Lower lobe of right lung (tissue), 2 donors: Measurements from ENCODE around the gene MAGI2. TPM values are rescaled to one million over a fixed set of nuclear protein-coding genes. Genes with fewer than 3 reads are reported as not detected.

Source experiments
- ATAC-seq, 2 donors: fragments of 200-7000 bp; cut with Tn5 transposase; one replicate each; pipeline ENCODE4 v1.9.1; 2020 to 2022; ENCODE audit warnings: mild to moderate bottlenecking in 2 of 2, moderate library complexity in 2 of 2
- DNase-seq: peaks from one replicate; pipeline ENCODE4 v3.0.0-alpha.2; 2020
- H3K27ac ChIP-seq: fragments of 200-600 bp; one replicate; pipeline ENCODE4 v1.8.0; 2022
- H3K27me3 ChIP-seq: fragments of 200-600 bp; one replicate; pipeline ENCODE4 v1.8.0; 2022; ENCODE audit warnings: low read depth
- H3K36me3 ChIP-seq: fragments of 200-600 bp; one replicate; pipeline ENCODE4 v1.8.0; 2022; ENCODE audit warnings: mild to moderate bottlenecking
- H3K4me1 ChIP-seq: fragments of 200-600 bp; one replicate; pipeline ENCODE4 v1.8.0; 2022
- H3K4me3 ChIP-seq: fragments of 200-600 bp; one replicate; pipeline ENCODE4 v1.8.0; 2022; ENCODE audit warnings: mild to moderate bottlenecking
- H3K9me3 ChIP-seq: fragments of 200-600 bp; one replicate; pipeline ENCODE4 v1.8.0; 2022
- intact Hi-C: fragments of 100-400 bp; cut with DNase I; formaldehyde crosslinking; loops from one replicate; pipeline ENCODE4 v1.11.0; 2022
- total RNA-seq: library from RNA; stranded (reverse); fragmentation: NEBNext Ultra II Directional; extraction: Animal tissue kit (Norgen Biotek cat#: 25700); gene quantifications from one replicate; pipeline ENCODE4 v1.2.1, GENCODE V29; 2021
- TF ChIP-seq, protein P1 (sequence below): fragments of 200-600 bp; IDR thresholded peaks from one replicate; pipeline ENCODE4 v1.8.0; 2022; ENCODE audit warnings: antibody characterized with exemption, mild to moderate bottlenecking
- donor health status: DM: no; HTN: yes; CAD: no; lungs with severe emphysema.

MAGI2 gene
- total RNA-seq, 1 donor from 2014 or later = 15.3 TPM

- Histone ChIP-seq H3K27me3 (no peaks in the 10 kb centered on the region), H3K27ac (no peak overlapping the region), H3K4me1 (no peaks in the 10 kb centered on the region), H3K36me3 (no peaks in the 10 kb centered on the region), H3K4me3 (no peak overlapping the region), H3K9me3 (no peaks in the 10 kb centered on the region)
- ATAC-seq (no peak), DNase-seq (no peak)
- intact Hi-C loops = no loop called here
- TF ChIP-seq, protein P1, sequence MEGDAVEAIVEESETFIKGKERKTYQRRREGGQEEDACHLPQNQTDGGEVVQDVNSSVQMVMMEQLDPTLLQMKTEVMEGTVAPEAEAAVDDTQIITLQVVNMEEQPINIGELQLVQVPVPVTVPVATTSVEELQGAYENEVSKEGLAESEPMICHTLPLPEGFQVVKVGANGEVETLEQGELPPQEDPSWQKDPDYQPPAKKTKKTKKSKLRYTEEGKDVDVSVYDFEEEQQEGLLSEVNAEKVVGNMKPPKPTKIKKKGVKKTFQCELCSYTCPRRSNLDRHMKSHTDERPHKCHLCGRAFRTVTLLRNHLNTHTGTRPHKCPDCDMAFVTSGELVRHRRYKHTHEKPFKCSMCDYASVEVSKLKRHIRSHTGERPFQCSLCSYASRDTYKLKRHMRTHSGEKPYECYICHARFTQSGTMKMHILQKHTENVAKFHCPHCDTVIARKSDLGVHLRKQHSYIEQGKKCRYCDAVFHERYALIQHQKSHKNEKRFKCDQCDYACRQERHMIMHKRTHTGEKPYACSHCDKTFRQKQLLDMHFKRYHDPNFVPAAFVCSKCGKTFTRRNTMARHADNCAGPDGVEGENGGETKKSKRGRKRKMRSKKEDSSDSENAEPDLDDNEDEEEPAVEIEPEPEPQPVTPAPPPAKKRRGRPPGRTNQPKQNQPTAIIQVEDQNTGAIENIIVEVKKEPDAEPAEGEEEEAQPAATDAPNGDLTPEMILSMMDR = no peak
These were observed 761.9 kb downstream of the MAGI2 start for GRCh38 chr7:78691584-78691983.

- Histone ChIP-seq H3K27me3 (no peaks in the 10 kb centered on the region), H3K9me3 (no peaks in the 10 kb centered on the region), H3K4me3 (no peak overlapping the region), H3K4me1 (no peaks in the 10 kb centered on the region), H3K27ac (no peak overlapping the region), H3K36me3 (no peaks in the 10 kb centered on the region)
- ATAC-seq = no peak
- intact Hi-C loops = no loop called here
- no peak for DNase-seq
- TF ChIP-seq, protein P1 = no peak
These were observed 763.3 kb downstream of the MAGI2 start for GRCh38 chr7:78690174-78690573.

- Histone ChIP-seq H3K27me3 (no peaks in the 10 kb centered on the region), H3K27ac (no peak overlapping the region), H3K4me1 (no peaks in the 10 kb centered on the region), H3K9me3 (no peaks in the 10 kb centered on the region), H3K36me3 (no peaks in the 10 kb centered on the region), H3K4me3 (no peak overlapping the region)
- no peak for DNase-seq
- ATAC-seq = no peak
- TF ChIP-seq, protein P1 = no peak
- intact Hi-C loops = no loop called here
These were observed 765.1 kb downstream of the MAGI2 start for GRCh38 chr7:78688376-78688775.

DNA sequence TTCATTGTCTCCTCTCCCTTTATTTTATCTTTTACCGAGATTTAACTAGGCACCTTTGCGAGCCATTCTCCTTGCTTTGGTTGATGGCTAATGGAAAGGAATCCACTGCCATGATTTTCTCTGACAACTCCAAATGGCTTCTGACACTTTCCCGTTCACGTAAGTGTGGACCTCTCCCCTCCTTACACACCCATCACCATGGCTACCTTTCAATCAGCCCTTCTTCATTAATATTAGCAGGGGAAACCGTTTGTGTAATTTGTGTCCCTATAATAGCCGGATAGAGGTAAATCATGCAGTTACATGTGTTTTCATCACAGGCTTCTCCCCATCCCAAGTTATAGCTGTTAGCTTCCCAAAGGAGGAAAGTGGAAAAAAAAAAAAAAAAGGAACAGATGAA lies 767.3 kb downstream of the MAGI2 start:
- TF ChIP-seq, protein P1 = no peak
- intact Hi-C loops = no loop called here
- Histone ChIP-seq H3K4me3 (no peak overlapping the region), H3K36me3 (no peaks in the 10 kb centered on the region), H3K9me3 (no peaks in the 10 kb centered on the region), H3K27me3 (no peaks in the 10 kb centered on the region), H3K4me1 (no peaks in the 10 kb centered on the region), H3K27ac (no peak overlapping the region)
- ATAC-seq (no peak), DNase-seq (no peak)

- ATAC-seq (no peak), DNase-seq (no peak)
- Histone ChIP-seq H3K36me3 (no peaks in the 10 kb centered on the region), H3K4me3 (no peak overlapping the region), H3K27me3 (no peaks in the 10 kb centered on the region), H3K4me1 (no peaks in the 10 kb centered on the region), H3K9me3 (no peaks in the 10 kb centered on the region), H3K27ac (no peak overlapping the region)
- intact Hi-C loops = no loop called here
- TF ChIP-seq, protein P1 = no peak
These were observed 769.3 kb downstream of the MAGI2 start for GRCh38 chr7:78684201-78684600.

GRCh38 chr7:78683566-78683965 lies 769.9 kb downstream of the MAGI2 start:
- TF ChIP-seq, protein P1 = no peak
- DNase-seq = no peak
- H3K9me3 ChIP-seq = no peaks in the 10 kb centered on the region
- H3K4me1 ChIP-seq = no peaks in the 10 kb centered on the region
- H3K27me3 ChIP-seq = no peaks in the 10 kb centered on the region
- H3K4me3 ChIP-seq = no peak overlapping the region
- intact Hi-C loops = no loop called here
- no peak for ATAC-seq
- no peak overlapping the region for H3K27ac ChIP-seq
- H3K36me3 ChIP-seq = no peaks in the 10 kb centered on the region
